Stimulated activated CD4-positive, alpha-beta T cell treated with anti-CD3 and anti-CD28 coated beads, Interleukin-4, amount 100 ng/mL, for 24 hours (primary cell): Measurements from ENCODE around the gene TEX10.

ENCODE experiments used
- DNase-seq: peaks from one replicate; pipeline ENCODE4 v3.0.0-alpha.2; 2020

TEX10 gene

DNA sequence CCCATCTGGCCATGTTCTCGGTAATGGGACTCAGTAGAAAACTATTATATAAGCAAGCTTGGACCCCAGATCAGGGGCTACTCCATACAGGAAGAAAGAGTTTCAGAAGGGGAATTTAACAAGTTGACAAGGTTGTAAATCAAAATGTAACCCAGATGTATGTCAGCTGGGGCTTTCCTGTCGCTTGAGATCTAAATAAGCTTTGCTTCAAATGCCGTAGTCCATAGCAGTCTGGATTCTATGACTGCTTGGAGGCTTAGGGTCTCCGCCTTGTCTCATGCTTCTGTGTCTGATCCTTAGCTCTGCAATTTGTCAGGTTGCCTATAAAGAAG lies 70.4 kb downstream of the TEX10 start:
- no peak for DNase-seq

DNA sequence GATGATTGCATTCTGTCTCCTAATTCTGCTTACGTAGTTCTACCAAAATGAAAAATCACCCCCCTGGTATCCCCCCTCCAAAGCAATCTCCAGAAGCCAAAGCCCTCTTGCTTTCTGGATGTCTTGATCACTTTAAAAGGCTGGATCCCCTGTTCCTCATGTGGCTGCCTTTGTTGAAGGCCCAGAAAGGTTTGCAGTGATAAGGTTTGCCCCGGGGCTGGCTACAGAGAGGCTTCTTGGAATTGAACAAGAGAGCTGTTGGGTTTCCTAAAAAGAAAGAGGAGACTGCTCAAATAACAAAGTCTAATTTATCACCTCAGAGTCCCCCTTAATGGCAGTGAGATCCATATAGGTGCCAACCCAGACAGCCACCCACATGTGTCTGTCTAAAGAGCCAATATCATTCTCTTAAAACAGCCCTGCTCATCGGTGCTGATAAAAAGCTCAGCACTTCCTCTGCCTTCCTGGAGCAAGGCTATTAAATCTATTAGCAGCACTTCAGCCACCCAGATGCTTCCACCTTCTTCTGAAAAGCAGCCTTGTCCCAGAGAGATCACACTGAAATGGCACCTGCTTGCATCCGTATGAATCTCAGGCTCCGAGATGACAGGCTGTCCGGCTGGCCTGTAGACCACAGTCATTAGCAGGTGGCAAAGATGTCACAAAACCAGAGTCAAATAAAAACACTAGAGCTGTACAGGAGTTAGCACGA lies 70.9 kb downstream of the TEX10 start:
- no peak for DNase-seq

DNA sequence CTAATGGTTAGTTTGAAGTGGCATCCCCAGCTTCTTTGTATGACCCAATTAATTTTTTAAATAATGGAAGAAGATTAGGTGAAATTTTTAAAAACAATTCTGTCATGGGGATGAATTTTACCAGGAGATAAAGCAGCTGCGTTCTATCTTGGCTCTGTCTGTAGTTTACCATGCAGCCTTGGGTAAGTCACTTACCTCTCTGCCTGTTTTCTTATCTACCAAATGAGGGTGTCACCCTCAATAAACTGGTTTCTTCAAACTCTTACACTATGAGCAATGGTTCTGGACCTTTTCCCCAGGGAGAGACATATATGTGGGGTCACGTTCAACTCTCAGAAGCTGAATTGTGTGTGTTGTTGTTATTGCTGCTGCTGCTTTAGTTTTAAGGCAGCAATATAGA lies 71.7 kb downstream of the TEX10 start:
- DNase-seq: no peak

DNA sequence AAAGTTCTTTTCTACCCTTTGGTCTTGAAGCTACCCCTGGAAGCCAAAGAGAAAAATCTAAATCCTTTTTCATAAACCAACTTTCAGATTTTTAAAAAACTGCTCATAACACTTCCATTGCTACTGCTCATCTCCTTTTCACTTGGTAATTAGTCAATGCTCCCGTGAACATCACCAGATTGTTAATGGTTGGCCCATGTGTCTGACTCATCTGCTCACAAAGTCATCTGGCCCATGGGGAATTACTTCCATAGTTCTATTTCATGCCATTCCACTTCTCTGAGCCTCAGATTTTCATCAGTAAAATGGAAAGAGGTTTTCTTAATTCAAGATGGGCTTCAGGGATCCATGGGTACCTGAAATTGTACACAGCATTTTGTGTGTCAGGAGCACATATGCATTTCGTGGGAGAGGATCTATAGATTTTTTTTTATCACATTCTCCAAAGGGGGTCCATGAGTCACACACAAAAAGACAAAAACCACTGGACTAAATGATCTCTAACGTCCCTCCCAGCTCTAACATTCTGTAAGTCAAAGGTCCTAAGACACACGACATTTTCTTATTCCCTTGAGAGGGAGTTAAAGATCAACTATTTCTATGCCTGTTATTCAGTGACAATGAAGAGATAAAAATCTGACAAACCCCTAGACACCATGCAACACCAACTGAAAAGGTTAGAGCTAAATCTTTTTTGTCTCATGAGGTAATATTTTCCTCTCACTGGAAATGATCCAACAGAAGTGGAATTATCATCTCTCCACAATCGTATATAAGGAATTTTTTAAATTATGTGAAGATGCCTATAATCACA lies 75.4 kb downstream of the TEX10 start:
- DNase-seq: no peak

DNA sequence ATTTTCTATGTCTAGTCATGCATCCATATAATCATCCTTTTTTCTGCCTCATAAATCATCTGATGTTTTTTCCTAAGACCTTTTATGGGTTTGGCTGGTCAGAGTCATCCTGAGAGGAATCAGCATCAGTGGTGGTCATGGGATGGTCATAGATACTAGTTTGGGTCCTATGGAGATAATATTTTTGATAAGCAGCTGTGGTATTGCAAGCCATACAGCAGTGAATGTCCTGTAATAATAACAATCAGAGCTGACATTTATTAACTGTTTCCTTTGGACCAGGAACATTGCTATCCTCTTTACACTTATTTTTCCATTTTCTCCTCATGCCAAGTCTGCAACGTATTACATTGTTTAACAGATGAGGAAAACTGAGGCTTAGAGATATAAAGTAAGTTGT lies 83.1 kb downstream of the TEX10 start:
- no peak for DNase-seq

DNA sequence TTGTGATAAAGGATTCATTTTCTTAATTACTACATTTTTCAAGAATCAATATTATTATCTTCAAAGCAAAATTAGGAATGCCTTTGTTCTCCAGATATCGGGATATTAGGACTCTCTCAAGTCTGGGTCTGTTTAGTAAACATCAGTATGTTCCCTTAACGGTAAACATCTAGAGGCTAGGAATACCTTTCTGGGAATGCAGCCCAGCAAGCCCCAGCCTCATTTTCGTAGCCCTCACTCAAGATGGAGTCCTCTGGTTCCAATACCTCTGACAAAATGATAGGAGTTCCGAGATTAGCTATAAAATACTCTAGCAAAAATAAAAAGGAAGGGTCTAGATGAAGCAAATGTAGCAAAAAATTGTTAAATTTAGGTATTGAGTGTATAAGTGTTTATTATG lies 84.5 kb downstream of the TEX10 start:
- DNase-seq: no peak

DNA sequence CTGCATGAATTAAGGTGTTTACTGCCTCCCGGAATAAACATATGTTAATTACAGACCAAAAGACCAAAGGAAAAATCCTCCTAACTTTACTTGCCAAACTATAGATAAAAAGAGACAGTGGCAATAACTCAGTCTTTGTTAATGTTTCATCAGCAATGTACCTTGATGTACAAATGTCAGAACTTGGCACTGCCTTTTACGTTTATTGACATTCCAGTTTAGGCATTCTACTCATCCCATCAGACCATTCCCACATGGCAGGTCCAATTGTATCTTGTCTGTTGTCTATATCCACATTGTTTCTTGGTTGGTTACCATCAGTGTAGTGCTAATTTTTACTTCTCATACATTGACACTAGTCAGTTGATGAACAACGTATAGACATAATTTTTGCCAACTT lies 85.5 kb downstream of the TEX10 start:
- DNase-seq: no peak
